Measurements from ENCODE around the gene MYZAP.

Gene MYZAP

GRCh38 chr15:57599296-57599810 is 7.6 kb downstream of the MYZAP start:
- TF ChIP-seq CTCF (IDR thresholded peaks at IDR 0.05; ENCODE audit: low read depth, low read length, missing control alignments) = no peak
- no peak overlapping the region for H3K4me3 ChIP-seq (replicated peaks; ENCODE audit: low read depth, low read length)
- no peak for DNase-seq (ENCODE audit: extremely low read depth, low read depth)

- no peak overlapping the region for H3K4me3 ChIP-seq (replicated peaks; ENCODE audit: low read depth, low read length)
- DNase-seq (ENCODE audit: extremely low read depth, low read depth) = no peak
- no peak for TF ChIP-seq CTCF (IDR thresholded peaks at IDR 0.05; ENCODE audit: low read depth, low read length, missing control alignments)
Measured at GRCh38 chr15:57600197-57600596, 8.5 kb downstream of the MYZAP start.

GRCh38 chr15:57604507-57604906 is 12.8 kb downstream of the MYZAP start:
- DNase-seq (ENCODE audit: extremely low read depth, low read depth) = no peak
- no peak overlapping the region for H3K4me3 ChIP-seq (replicated peaks; ENCODE audit: low read depth, low read length)
- TF ChIP-seq CTCF (IDR thresholded peaks at IDR 0.05; ENCODE audit: low read depth, low read length, missing control alignments) = no peak

GRCh38 chr15:57605491-57605890 is 13.8 kb downstream of the MYZAP start:
- no peak overlapping the region for H3K4me3 ChIP-seq (replicated peaks; ENCODE audit: low read depth, low read length)
- DNase-seq (ENCODE audit: extremely low read depth, low read depth) = no peak
- no peak for TF ChIP-seq CTCF (IDR thresholded peaks at IDR 0.05; ENCODE audit: low read depth, low read length, missing control alignments)

GRCh38 chr15:57606048-57606447 is 14.3 kb downstream of the MYZAP start:
- TF ChIP-seq CTCF (IDR thresholded peaks at IDR 0.05; ENCODE audit: low read depth, low read length, missing control alignments) = no peak
- DNase-seq (ENCODE audit: extremely low read depth, low read depth) = no peak
- H3K4me3 ChIP-seq (replicated peaks; ENCODE audit: low read depth, low read length) = no peak overlapping the region

- no peak overlapping the region for H3K4me3 ChIP-seq (replicated peaks; ENCODE audit: low read depth, low read length)
- no peak for DNase-seq (ENCODE audit: extremely low read depth, low read depth)
- TF ChIP-seq CTCF (IDR thresholded peaks at IDR 0.05; ENCODE audit: low read depth, low read length, missing control alignments) = no peak
Measured at GRCh38 chr15:57606816-57607215, 15.1 kb downstream of the MYZAP start.

- no peak for DNase-seq (ENCODE audit: extremely low read depth, low read depth)
- TF ChIP-seq CTCF (IDR thresholded peaks at IDR 0.05; ENCODE audit: low read depth, low read length, missing control alignments) = no peak
- H3K4me3 ChIP-seq (replicated peaks; ENCODE audit: low read depth, low read length) = no peak overlapping the region
Measured at GRCh38 chr15:57607570-57608000, 15.9 kb downstream of the MYZAP start.
